Gastroesophageal sphincter (tissue), 4 donors: ENCODE results near the gene ELMOD3. TPM values are rescaled to one million over a fixed set of nuclear protein-coding genes. Genes with fewer than 3 reads are reported as not detected.
"Not testable (repeated sequence)": the region's sequence is repeated elsewhere in the genome, so short reads cannot be mapped to it uniquely, and the experiment has no call there.

Experiments
- ATAC-seq: fragments of 150-250 bp; one replicate; pipeline ENCODE4 v1.9.1; 2016; ENCODE audit warnings: mild to moderate bottlenecking, moderate library complexity
- H3K27ac ChIP-seq, 4 donors: fragments of 200-600 bp; sonication (generic) in 3 of 4; 1 replicate in 3 of 4; 2 replicates in 1 of 4; pipeline ENCODE4 v1.5.1; 2016 to 2019
- H3K27me3 ChIP-seq: fragments of 200-600 bp; sonication (generic); one replicate; pipeline ENCODE4 v1.5.1; 2019
- H3K36me3 ChIP-seq, 2 donors: fragments of 200-600 bp; sonication (generic); one replicate each; pipeline ENCODE4 v1.5.1; 2019; ENCODE audit warnings: control low read depth in 1 of 2
- H3K4me1 ChIP-seq, 3 donors: fragments of 200-600 bp; sonication (generic); 1 replicate in 2 of 3; 2 replicates in 1 of 3; pipeline ENCODE4 v1.5.1; 2016 to 2019; ENCODE audit warnings: control low read depth in 2 of 3
- H3K4me3 ChIP-seq, 2 donors: fragments of 200-600 bp; sonication (generic); one replicate each; pipeline ENCODE4 v1.5.1; 2019; ENCODE audit warnings: mild to moderate bottlenecking in 1 of 2, moderate library complexity in 1 of 2
- H3K9me3 ChIP-seq, 3 donors: fragments of 200-600 bp; sonication (generic); one replicate each; pipeline ENCODE4 v1.5.1; 2017 to 2019; ENCODE audit warnings: control low read depth in 2 of 3
- EP300 ChIP-seq: sonication (generic); formaldehyde crosslinking; IDR thresholded peaks from one replicate; pipeline ENCODE4 v1.6.1; 2017; ENCODE audit warnings: antibody characterized with exemption, mild to moderate bottlenecking
- POLR2A ChIP-seq, 2 donors: fragments of 450-650 bp; IDR thresholded peaks; one replicate each; pipeline ENCODE4 v1.6.1; 2017; ENCODE audit warnings: antibody characterized with exemption in 2 of 2, mild to moderate bottlenecking in 2 of 2, moderate library complexity in 1 of 2
- POLR2AphosphoS5 ChIP-seq: sonication (generic); formaldehyde crosslinking; IDR thresholded peaks from one replicate; pipeline ENCODE4 v1.6.1; 2017; ENCODE audit warnings: antibody characterized with exemption
- WGBS, 2 donors: methylation state at CpG; one replicate each; pipeline ENCODE4 v1.1.5; 2018; ENCODE audit warnings: low coverage in 1 of 2; 5-methylcytosine and 5-hydroxymethylcytosine counted together
- total RNA-seq, 4 donors: library from RNA; depleted of rRNA; stranded (reverse); fragments of >200 nt; gene quantifications; one replicate each; pipeline ENCODE4 v1.1.0, GENCODE V29; 2016
- TF ChIP-seq, protein P1 (sequence below), 4 experiments: fragments of 200-600 bp in 2 of 4; fragments of 450-650 bp in 2 of 4; sonication (generic) in 1 of 4; IDR thresholded peaks; one replicate each; pipeline ENCODE4 v1.5.1; 2017 to 2019; ENCODE audit warnings: antibody characterized with exemption in 4 of 4, mild to moderate bottlenecking in 2 of 4, moderate library complexity in 2 of 4

The ELMOD3 gene
- total RNA-seq, 4 donors from 2014 or later = 12.4 to 25.8 (median 18.0) TPM

DNA sequence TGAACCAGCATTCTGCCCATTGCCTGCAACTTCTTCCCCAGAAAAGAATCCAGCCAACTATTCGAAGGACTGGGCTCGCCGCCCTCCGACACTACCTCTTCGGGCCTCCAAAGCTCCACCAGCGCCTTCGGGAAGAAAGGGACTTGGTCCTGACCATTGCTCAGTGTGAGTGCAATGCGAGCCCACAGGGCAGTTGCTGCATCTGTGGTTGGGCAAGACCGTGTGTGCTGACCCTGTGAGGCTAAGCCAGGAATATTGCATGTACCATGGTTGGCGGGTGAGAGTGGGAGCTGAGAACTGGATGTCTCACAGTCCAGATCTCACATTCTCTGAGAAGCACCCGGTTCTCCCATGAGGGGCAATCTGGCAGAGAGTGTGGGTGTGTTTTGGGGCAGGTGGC is 16.5 kb downstream of the ELMOD3 start:
- peak; percentile 28 for ATAC-seq
- H3K27me3 ChIP-seq = no peaks in the 10 kb centered on the region
- TF ChIP-seq EP300 = no peak
- TF ChIP-seq, protein P1, sequence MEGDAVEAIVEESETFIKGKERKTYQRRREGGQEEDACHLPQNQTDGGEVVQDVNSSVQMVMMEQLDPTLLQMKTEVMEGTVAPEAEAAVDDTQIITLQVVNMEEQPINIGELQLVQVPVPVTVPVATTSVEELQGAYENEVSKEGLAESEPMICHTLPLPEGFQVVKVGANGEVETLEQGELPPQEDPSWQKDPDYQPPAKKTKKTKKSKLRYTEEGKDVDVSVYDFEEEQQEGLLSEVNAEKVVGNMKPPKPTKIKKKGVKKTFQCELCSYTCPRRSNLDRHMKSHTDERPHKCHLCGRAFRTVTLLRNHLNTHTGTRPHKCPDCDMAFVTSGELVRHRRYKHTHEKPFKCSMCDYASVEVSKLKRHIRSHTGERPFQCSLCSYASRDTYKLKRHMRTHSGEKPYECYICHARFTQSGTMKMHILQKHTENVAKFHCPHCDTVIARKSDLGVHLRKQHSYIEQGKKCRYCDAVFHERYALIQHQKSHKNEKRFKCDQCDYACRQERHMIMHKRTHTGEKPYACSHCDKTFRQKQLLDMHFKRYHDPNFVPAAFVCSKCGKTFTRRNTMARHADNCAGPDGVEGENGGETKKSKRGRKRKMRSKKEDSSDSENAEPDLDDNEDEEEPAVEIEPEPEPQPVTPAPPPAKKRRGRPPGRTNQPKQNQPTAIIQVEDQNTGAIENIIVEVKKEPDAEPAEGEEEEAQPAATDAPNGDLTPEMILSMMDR (IDR thresholded peaks at IDR 0.05) = no peak
- TF ChIP-seq POLR2AphosphoS5 = no peak
- no peak for TF ChIP-seq POLR2A (IDR thresholded peaks at IDR 0.05)
- 92 to 97% methylated on average over 7 to 10 of the region's 11 CpGs for WGBS, 2 donors
- no peaks in the 10 kb centered on the region for H3K4me1 ChIP-seq
- H3K9me3 ChIP-seq = no peaks in the 10 kb centered on the region
- H3K36me3 ChIP-seq = peaks cover 0 to 95% of the 10 kb centered on the region in 2 donors
- H3K4me3 ChIP-seq = no peak overlapping the region
- H3K27ac ChIP-seq = no peak overlapping the region

DNA sequence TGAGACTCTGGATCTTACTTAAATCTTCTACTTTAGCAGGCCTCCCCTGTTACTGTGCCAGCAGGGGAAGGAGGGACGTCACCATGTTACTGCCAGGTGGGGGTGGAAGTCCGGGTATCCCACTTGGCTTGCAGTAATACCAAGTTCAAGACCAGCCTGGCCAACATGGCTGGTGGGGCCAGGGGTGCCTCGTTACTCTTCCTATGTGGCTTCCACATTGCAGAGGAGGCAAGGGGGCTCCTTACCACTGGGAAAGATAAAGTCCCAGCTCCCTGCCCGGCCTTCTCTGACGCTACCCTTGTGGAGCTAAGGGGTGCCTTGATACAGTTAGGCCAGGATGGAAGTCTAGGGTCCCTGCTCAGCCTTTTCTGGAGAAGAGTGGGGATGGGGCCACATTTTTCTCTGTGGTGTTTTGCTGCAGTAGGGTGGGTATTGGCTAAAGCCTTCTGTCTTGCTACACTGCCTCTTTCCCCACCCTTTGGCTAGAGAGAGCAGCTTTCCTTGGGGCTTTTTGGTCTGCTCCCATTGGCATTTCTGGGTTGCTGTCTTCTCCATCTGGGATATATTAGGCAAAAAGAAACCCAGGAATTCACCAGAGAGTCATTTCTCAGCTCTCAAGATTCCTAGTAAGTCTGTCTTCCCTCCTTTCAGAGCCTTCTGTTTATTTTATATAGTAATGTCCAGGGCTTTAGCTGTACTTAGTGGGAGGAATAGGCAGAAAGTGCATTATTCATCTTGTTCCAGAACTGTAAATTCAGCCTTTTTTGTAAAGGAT is 21.9 kb downstream of the ELMOD3 start:
- H3K4me1 ChIP-seq = no peaks in the 10 kb centered on the region
- no peaks in the 10 kb centered on the region for H3K9me3 ChIP-seq
- no peaks in the 10 kb centered on the region for H3K27me3 ChIP-seq
- no peak overlapping the region for H3K4me3 ChIP-seq
- H3K36me3 ChIP-seq = peaks cover 0 to 90% of the 10 kb centered on the region in 2 donors
- no peak for ATAC-seq
- WGBS, 2 donors = 90% methylated on average over 2 of the region's 5 CpGs; no CpG with 5 or more reads in 1 of the 2 donors
- TF ChIP-seq, protein P1 (IDR thresholded peaks at IDR 0.05) = no peak
- TF ChIP-seq EP300 (no peak), POLR2AphosphoS5 (no peak), POLR2A (IDR thresholded peaks at IDR 0.05) (no peak)
- H3K27ac ChIP-seq = no peak overlapping the region

DNA sequence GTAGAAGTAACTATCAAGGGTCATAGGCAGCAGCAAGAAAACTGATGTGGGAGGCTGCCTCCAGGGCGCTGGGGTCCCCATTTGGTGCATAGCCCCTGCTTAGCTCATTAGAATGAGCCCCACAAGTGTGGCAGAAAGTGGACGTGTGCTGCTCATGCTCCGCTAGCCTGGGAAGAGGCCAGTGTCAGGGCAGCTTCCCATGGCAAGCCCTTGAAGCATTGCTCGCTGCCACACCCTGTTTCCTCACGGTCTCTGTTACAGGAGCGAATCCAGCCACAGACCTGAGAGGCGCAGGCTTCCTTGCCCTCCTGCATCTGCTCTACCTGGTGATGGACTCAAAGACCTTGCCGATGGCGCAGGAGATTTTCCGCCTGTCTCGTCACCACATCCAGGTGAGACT is 22.5 kb downstream of the ELMOD3 start:
- no CpG with 5 or more reads among the region's 11 CpGs for WGBS, 2 donors
- no peak for TF ChIP-seq POLR2A (IDR thresholded peaks at IDR 0.05)
- no peak for TF ChIP-seq POLR2AphosphoS5
- TF ChIP-seq, protein P1 (IDR thresholded peaks at IDR 0.05) = no peak
- H3K4me3 ChIP-seq = no peak overlapping the region
- H3K9me3 ChIP-seq = no peaks in the 10 kb centered on the region
- H3K4me1 ChIP-seq = no peaks in the 10 kb centered on the region
- no peak overlapping the region for H3K27ac ChIP-seq
- no peaks in the 10 kb centered on the region for H3K27me3 ChIP-seq
- no peak for ATAC-seq
- H3K36me3 ChIP-seq = peaks cover 0 to 88% of the 10 kb centered on the region in 2 donors

DNA sequence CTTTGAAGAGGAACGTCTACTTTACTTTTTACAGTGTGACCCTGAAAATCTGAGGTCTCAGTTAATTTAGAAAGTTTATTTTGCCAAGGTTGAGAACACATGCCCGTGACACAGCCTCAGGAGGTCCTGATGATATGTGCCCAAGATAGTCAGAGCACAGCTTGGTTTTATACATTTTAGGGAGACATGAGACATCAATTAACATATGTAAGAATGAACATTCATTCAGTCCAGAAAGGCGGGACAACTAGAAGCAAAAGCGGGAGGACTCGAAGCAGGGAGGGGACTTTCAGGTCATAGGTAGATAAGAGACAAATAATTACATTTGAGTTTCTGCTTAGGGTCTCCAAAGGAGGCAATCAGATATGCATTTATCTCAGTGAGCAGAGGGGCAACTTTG is 23.7 kb downstream of the ELMOD3 start:
- no peaks in the 10 kb centered on the region for H3K9me3 ChIP-seq
- no peak overlapping the region for H3K4me3 ChIP-seq
- H3K4me1 ChIP-seq = no peaks in the 10 kb centered on the region
- TF ChIP-seq EP300 = no peak
- no peak for TF ChIP-seq POLR2A (IDR thresholded peaks at IDR 0.05)
- TF ChIP-seq, protein P1 (IDR thresholded peaks at IDR 0.05) = no peak
- no peak for TF ChIP-seq POLR2AphosphoS5
- WGBS, 2 donors = 83 to 91% methylated on average over 1 to 4 of the region's 5 CpGs
- no peak for ATAC-seq
- H3K36me3 ChIP-seq = peaks cover 0 to 87% of the 10 kb centered on the region in 2 donors
- no peaks in the 10 kb centered on the region for H3K27me3 ChIP-seq
- no peak overlapping the region for H3K27ac ChIP-seq

DNA sequence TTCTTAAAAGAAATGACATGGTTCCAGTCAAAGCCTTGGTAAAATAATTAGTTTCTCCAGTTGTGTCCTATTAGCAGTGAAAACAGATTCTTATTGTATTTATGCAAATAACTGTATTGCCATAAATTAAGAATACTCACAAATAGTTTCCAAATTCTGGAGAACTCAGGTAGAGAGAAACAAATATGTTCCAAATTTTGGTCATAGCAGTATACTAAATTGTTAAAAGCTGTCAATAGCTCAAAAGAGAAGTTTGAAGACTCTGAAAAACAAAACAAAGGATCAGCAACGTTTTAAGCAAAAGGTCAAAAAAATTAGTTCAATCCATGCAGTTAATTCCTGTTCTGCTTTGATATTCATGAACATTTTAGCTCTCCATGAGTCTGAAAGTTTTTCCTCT is 25.5 kb downstream of the ELMOD3 start:
- Histone ChIP-seq H3K9me3 (no peaks in the 10 kb centered on the region), H3K4me1 (no peaks in the 10 kb centered on the region), H3K36me3 (peaks cover 0 to 88% of the 10 kb centered on the region in 2 donors), H3K4me3 (no peak overlapping the region), H3K27me3 (no peaks in the 10 kb centered on the region), H3K27ac (no peak overlapping the region)
- 68 to 86% methylated on average over 1 of the region's 1 CpG for WGBS, 2 donors
- ATAC-seq = no peak
- TF ChIP-seq, protein P1 (IDR thresholded peaks at IDR 0.05) = no peak
- TF ChIP-seq EP300 (no peak), POLR2A (IDR thresholded peaks at IDR 0.05) (no peak), POLR2AphosphoS5 (no peak)

DNA sequence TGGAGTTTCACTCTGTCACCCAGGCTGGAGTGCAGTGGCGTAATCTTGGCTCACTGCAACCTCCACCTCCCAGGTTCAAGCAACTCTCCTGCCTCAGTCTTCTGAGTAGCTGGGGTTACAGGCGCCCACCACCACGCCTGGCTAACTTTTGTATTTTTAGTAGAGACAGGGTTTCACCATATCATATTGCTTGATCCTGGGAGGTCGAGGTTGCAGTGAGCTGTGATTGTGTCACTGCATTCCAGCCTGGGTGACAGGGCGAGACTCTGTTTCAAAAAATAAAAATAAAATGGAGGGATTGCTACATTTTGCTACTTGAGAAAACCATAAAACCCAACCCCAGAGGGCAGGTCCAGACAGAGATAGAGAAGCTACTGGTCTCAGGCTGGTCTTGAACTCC is 28.6 kb downstream of the ELMOD3 start:
- 100% methylated on average over 3 of the region's 5 CpGs; no CpG with 5 or more reads in 1 of the 2 donors for WGBS, 2 donors

More for the DNA sequence above, 28.6 kb downstream of the ELMOD3 start:
- H3K4me3 ChIP-seq, H3K27ac ChIP-seq, ATAC-seq, H3K4me1 ChIP-seq, H3K9me3 ChIP-seq, H3K27me3 ChIP-seq: not testable (repeated sequence)
- peaks cover 0 to 90% of the 10 kb centered on the region in 2 donors for H3K36me3 ChIP-seq
